LNCaP clone FGC (cell line): Measurements from ENCODE around the gene RHOB.
A peak's percentile ranks its signal among the peaks of the same experiment; 100 is the strongest.

Experiments
- DNase-seq: peaks from one replicate; pipeline ENCODE4 v3.0.0-alpha.2; 2011; ENCODE audit warnings: low read depth
- H3K4me3 ChIP-seq: 2 replicates; pipeline ENCODE4 v1.5.1; 2011; ENCODE audit warnings: mild to moderate bottlenecking, low read depth, low read length, control low read depth
- CTCF ChIP-seq: IDR thresholded peaks from 2 replicates; pipeline ENCODE4 v1.5.1; 2012; ENCODE audit warnings: mild to moderate bottlenecking; ENCODE audit not compliant: control insufficient read depth, insufficient read depth; ENCODE audit errors: extremely low read depth

The RHOB gene

GRCh38 chr2:20446917-20447436 lies at the start of gene RHOB:
Gene RHOB (plus strand): TSS chr2:20447074. CDS start chr2:20447466, 392 bp downstream.
- peak within 1 kb of the TSS; percentile 66 for H3K4me3 ChIP-seq
- no peak for TF ChIP-seq CTCF
- peak; percentile 91 for DNase-seq

DNA sequence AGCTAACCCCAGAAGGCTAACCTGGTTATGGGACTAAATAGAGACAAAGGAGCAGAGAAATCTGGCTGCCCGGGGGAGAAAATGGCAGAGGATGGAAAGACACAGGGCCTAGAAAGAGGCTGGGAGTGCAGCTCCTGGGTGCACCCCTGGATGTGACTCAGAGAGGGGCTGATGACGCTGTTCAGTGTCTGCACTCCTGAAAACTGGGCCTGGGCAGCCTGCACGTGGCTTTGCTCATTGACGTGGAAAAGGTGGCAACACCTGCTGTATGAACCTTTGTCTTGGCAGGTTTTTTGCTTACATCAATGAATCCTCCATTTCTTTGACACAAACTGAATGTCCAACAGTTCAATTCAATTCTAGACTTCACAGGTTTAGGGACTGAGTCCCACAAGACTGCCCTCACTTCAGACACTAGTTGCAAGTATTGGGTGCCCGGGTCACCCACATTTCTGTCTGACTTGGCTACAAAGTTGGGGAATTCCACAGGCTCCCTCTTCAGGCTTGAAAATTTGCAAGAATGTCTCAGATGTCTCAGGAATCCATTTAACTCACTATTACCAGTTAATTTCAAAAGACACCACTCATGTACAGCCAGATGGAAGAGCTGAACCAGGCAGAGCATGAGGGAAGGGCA lies 48.9 kb upstream of the RHOB start:
- H3K4me3 ChIP-seq, result no peak overlapping the region
- DNase-seq, result no peak
- no peak for TF ChIP-seq CTCF

DNA sequence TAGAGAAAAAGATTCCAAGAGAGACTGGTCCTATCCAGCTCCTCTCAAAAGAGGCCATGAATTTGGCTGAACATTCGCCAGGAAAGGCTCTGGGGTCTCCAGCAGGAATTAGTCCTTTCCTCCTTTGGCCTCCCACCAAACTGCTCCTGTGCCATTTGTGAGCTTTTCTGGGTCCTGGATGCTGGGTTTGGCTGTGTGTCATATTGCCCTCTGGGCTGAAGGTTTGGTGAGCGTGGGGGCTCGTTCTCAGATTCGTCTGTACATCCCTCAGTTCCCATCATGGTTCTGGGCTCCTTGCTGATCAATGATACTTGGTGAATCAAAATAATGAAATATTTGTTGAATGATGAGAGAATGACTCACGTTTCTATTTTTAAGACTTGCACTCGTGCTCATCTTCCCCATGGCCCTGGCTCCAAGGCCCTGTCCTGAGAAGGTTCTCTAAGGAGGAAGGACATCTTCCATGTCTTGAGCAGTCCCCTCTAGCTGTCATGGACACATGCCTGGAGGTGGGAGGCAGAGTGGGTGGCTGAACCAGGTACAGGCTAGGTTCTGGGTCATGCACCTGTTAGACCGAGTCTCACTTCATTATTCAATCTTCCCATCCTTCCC lies 47.8 kb upstream of the RHOB start:
- no peak for DNase-seq
- no peak for TF ChIP-seq CTCF
- H3K4me3 ChIP-seq, result no peak overlapping the region

DNA sequence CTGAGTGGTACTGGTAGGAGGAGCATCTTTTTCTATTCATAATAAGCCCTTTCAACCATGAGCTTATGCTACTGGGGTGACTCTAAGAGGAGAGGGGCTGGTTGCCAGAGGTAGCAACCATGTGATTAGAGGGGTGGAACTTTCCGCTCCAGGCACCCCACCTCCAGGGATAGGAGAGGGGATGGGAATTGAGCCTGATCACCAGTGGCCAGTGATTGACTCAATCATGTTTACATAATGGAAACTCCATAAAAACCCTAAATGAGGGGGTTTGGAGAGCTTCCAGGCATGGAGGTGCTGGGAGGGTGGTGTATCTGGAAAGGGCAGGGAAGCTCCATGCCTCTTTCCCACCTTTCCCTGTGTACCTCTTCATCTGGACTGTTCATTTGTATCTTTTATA lies 46.6 kb upstream of the RHOB start:
- no peak for DNase-seq
- H3K4me3 ChIP-seq, result no peak overlapping the region
- no peak for TF ChIP-seq CTCF

GRCh38 chr2:20400787-20401488 lies 45.9 kb upstream of the RHOB start:
- no peak for TF ChIP-seq CTCF

DNA sequence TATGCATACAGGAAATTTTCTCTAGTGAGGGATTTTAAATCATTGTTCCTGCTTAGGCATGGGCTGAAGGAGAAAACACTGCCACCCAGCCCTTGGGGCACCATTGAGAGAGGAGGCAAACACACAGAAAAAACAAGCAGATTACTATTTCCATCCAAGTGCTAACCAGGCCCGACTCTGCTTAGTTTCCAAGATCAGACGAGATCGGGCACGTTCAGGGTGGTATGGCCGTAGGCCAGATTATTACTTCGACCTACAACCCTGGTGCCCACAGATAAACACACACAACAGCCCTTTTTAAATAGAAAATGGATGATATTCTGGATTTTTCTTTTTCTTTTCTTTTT lies 45.4 kb upstream of the RHOB start:
- no peak overlapping the region for H3K4me3 ChIP-seq
- no peak for TF ChIP-seq CTCF
- no peak for DNase-seq

More at GRCh38 chr2:20400787-20401488, 45.9 kb upstream of the RHOB start:
- DNase-seq, result no peak
- no peak overlapping the region for H3K4me3 ChIP-seq
